H1 (cell line): Measurements from ENCODE around the gene ALK. TPM values are rescaled to one million over a fixed set of nuclear protein-coding genes. Genes with fewer than 3 reads are reported as not detected.

Experiments used
- CREB1 ChIP-seq: IDR thresholded peaks from 2 replicates; pipeline ENCODE4 v1.6.1; 2012; ENCODE audit warnings: inconsistent platforms
- MAX ChIP-seq: IDR thresholded peaks from 2 replicates; pipeline ENCODE4 v1.6.1; 2012; ENCODE audit warnings: inconsistent platforms
- RNF2 ChIP-seq: fragments of 200-900, 300-1000 bp; sonication (generic); IDR thresholded peaks from 2 replicates; pipeline ENCODE4 v1.7.1; 2016; ENCODE audit warnings: borderline replicate concordance, low read depth, mild to moderate bottlenecking, antibody characterized with exemption, low read length; ENCODE audit not compliant: poor library complexity, severe bottlenecking; ENCODE audit errors: missing control alignments
- TBP ChIP-seq: IDR thresholded peaks from 2 replicates; pipeline ENCODE4 v1.6.1; 2011; ENCODE audit warnings: low read depth, low read length, improper control_type of control experiment
- TEAD4 ChIP-seq: IDR thresholded peaks from 2 replicates; pipeline ENCODE4 v1.6.1; 2012; ENCODE audit warnings: low read depth, low read length, inconsistent platforms, mixed read lengths
- ZNF274 ChIP-seq: IDR thresholded peaks from 2 replicates; pipeline ENCODE4 v1.7.0; 2012; ENCODE audit warnings: low read length, borderline replicate concordance; ENCODE audit errors: extremely low read depth
- polyA plus RNA-seq, 7 experiments: library from polyadenylated mRNA; depleted of rRNA in 3 of 7; stranded (reverse) in 5 of 7; unstranded in 2 of 7; fragments of >200 nt in 5 of 7; fragments of 200-250 nt in 2 of 7; gene quantifications; 1 replicate in 5 of 7; 2 replicates in 1 of 7; 4 replicates in 1 of 7; pipeline versions ENCODE4 v1.2.1 to v1.2.3, GENCODE V29; 2011 to 2013; ENCODE audit warnings: missing spikeins in 2 of 7, mixed read lengths in 2 of 7
- total RNA-seq: library from RNA; stranded (reverse); fragmentation: NEBNext Ultra II Directional; extraction: Animal tissue kit (Norgen Biotek cat#: 25700); gene quantifications from 2 replicates; pipeline ENCODE4 v1.2.1, GENCODE V29; 2021

ALK gene
- total and polyA plus RNA-seq, 2 of the 8 experiments (the other 6 are each of a cell fraction or from before 2014, with no cell fraction given) = 0.02 to 0.09 TPM

- TF ChIP-seq RNF2 (no peak), TEAD4 (no peak), CREB1 (no peak), MAX (no peak), TBP (no peak), ZNF274 (no peak)
Observed at GRCh38 chr2:29518010-29518409, 403.4 kb downstream of the ALK start (continued).
